Stimulated activated CD4-positive, alpha-beta T cell treated with anti-CD3 and anti-CD28 coated beads, Interleukin-12 subunit alpha, Interleukin-12 subunit beta, amount 100 ng/mL, for 24 hours (primary cell): ENCODE results near the gene ERAP2.

Source experiments
- DNase-seq, 2 experiments: peaks; one replicate each; pipeline ENCODE4 v3.0.0-alpha.2; 2020; ENCODE audit warnings: low read depth in 2 of 2

ERAP2 gene

DNA sequence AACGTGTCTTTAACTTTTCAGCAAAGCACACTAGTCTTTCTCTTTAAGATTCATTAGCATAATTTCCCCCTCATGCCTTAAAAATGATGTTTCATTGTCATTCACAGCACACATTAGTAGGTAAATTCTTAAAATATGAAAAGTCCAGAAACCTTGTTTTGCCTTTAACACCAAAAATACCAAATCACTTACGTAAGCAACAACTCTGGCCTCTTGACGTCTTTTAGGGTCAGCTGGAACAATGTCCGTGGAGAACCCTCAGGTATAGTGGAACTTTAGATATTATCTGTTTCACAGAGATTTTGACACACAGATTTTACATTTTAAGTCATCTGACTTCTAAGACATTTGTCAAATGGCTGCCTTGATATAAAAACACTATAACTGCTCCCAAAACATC, 90.5 kb downstream of the ERAP2 start:
- DNase-seq = no peak

- no peak for DNase-seq
Observed at GRCh38 chr5:96967400-96967799, 91.1 kb downstream of the ERAP2 start.

- DNase-seq = no peak
Observed at GRCh38 chr5:96968074-96968473, 91.8 kb downstream of the ERAP2 start.

GRCh38 chr5:96968614-96969013, 92.3 kb downstream of the ERAP2 start:
- DNase-seq = no peak
